Measurements from ENCODE around the gene TMEM106C. TPM values are rescaled to one million over a fixed set of nuclear protein-coding genes. Genes with fewer than 3 reads are reported as not detected.

TMEM106C gene, protein sequence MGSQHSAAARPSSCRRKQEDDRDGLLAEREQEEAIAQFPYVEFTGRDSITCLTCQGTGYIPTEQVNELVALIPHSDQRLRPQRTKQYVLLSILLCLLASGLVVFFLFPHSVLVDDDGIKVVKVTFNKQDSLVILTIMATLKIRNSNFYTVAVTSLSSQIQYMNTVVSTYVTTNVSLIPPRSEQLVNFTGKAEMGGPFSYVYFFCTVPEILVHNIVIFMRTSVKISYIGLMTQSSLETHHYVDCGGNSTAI
- 38.6 and 65.9 TPM in 2 replicates for total RNA-seq

DNA sequence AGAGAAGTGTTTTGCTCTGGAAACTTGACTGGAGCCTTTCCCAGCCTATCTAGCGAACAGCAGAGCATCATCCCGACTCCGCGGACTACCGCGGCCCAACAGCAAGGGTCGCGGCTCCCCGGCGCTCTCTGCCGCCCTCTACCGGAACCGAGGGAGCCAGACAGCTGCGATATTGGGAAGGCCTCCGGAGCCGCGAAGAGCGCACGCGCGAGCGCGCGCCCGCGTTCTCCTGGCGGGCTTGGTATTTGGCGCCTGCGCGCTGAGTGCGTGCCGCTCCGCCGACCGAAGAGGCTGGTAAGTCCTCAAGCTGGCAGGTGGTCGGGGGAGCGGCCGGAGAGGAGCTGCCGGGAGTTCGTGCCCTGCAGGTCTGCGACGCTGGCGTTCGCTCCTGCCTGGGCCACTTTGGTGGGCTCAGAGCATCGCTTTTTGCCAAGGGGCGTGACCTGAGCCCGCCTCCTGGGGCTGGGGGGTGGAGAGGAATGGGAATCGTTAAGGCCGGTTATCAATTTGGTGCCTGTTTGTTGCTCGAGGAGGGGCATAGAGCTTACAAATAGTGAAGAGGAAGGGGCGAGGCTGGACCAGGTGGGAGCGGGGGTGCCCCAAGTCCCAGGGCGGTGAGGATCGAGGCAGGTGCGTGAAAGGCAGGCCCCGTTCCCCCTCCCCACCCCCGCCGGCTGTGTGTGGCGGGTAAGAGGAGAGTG is at the start of gene TMEM106C:
Gene TMEM106C (plus strand): TSS at position 257 of the 701 bp plus-strand sequence. CDS start 641 bp downstream, outside the sequence.

DNA sequence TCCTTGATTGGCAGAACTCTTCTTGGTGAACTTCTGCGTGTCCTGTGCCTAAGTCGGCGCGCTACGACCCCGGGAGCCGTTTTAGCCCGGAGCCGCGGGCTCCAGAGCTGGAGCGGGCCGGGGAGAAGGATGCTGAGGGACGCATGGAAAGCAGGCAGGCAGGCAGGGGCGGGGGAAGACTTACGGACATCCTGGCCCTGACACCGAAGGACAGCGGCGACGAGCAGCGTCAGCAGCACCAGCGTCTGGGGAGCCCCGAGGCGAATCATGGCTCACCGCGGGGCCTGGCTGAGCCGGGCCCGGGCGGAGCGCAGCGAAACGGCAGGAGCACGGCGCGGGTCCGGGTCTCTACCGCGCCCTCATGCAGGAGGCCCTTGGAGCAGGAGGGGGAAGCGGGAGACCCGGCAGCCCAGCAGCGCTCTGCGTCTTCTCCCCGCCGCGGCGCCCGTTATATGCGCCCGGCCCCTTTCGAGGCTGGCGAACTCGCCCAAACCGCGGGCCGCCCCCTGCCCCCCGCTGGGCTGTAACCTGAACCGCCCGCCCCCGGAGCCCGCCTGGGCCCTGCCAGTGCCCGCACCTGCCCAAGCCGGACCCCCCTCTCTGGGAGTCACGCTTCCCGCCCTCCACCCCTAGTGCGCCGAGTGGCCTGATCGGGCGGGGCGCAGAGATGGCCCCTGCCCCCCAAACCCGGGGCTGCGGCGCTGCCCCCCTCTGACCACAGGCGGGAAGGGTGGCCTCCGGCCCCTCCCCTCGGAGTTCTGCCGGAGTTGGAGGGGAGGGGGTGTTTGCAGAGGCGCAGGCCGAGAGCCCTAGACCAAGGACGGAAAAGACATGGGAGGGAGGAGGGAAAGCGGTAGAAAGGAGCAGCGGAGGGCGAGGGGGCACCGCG is 40.9 kb downstream of the TMEM106C start, which contains the start of gene COL2A1:
Gene COL2A1 (minus strand): TSS at position 424 of the 889 bp plus-strand sequence. CDS start 155 bp downstream, at position 269.

Other genes with a start within 250 kb of the TMEM106C start
- 0.09 TPM in 1 of 2 replicates, not detected in the other for gene ENDOU, start 238.1 kb upstream of the TMEM106C start, total RNA-seq
- gene RAPGEF3, start 204.7 kb upstream of the TMEM106C start, total RNA-seq = 26.9 and 27.4 TPM in 2 replicates
- gene SLC48A1, start 190.4 kb upstream of the TMEM106C start, total RNA-seq = 12.2 and 13.0 TPM in 2 replicates
- 40.8 and 60.9 TPM in 2 replicates for gene HDAC7, start 143.7 kb upstream of the TMEM106C start, total RNA-seq
- gene VDR, start 58.6 kb upstream of the TMEM106C start, total RNA-seq = 0.27 and 0.47 TPM in 2 replicates
- gene COL2A1, start 40.9 kb downstream of the TMEM106C start, total RNA-seq = not detected in 2 replicates
- gene SENP1, start 142.5 kb downstream of the TMEM106C start, total RNA-seq = 9.4 and 11.2 TPM in 2 replicates
- 66.2 and 82.8 TPM in 2 replicates for gene PFKM, start 155.8 kb downstream of the TMEM106C start, total RNA-seq
- 10.8 and 11.4 TPM in 2 replicates for gene ASB8, start 193.9 kb downstream of the TMEM106C start, total RNA-seq
- gene CCDC184, start 220.0 kb downstream of the TMEM106C start, total RNA-seq = 0.09 and 0.28 TPM in 2 replicates
- not detected in 2 replicates for gene OR10AD1, start 239.7 kb downstream of the TMEM106C start, total RNA-seq

Data from endothelial cell of coronary artery (primary cell).